GM23338 (cell line): Measurements from ENCODE around the gene HSFX2. TPM values are rescaled to one million over a fixed set of nuclear protein-coding genes. Genes with fewer than 3 reads are reported as not detected.

Source experiments
- EZH2 ChIP-seq: fragments of 200-600 bp; sonication (generic); IDR thresholded peaks from one replicate; pipeline ENCODE4 v1.8.0; 2017; ENCODE audit warnings: antibody characterized with exemption, mild to moderate bottlenecking, low read depth; ENCODE audit not compliant: unreplicated experiment
- EZH2phosphoT487 ChIP-seq: fragments of 200-600 bp; sonication (generic); IDR thresholded peaks from one replicate; pipeline ENCODE4 v1.8.1; 2018; ENCODE audit warnings: antibody characterized with exemption; ENCODE audit not compliant: unreplicated experiment
- JUNB ChIP-seq: IDR thresholded peaks from one replicate; pipeline ENCODE4 v1.6.1; 2016; ENCODE audit warnings: antibody characterized with exemption; ENCODE audit not compliant: unreplicated experiment
- NANOG ChIP-seq: IDR thresholded peaks from 2 replicates; pipeline ENCODE4 v1.6.1; 2016; ENCODE audit warnings: antibody characterized with exemption, borderline replicate concordance
- ZNF462 ChIP-seq: fragments of 250-450 bp; sonication (Bioruptor Pico); IDR thresholded peaks from 2 replicates; pipeline ENCODE4 v1.5.0; 2020; ENCODE audit warnings: mild to moderate bottlenecking, moderate library complexity
- polyA plus RNA-seq: library from polyadenylated mRNA; unstranded; fragments of >200 nt; fragmentation: Nextera tagmentation; extraction: Ambion mirVana; gene quantifications from 2 replicates; pipeline ENCODE4 v1.2.1, GENCODE V29; 2016
- total RNA-seq: library from RNA; depleted of rRNA; stranded (reverse); fragments of >200 nt; shearing (Covaris generic); gene quantifications from 2 replicates; pipeline ENCODE4 v1.2.3, GENCODE V29; 2014
- TF ChIP-seq, protein P1 (sequence below), 2 experiments: fragments of 200-600 bp in 1 of 2; sonication (generic) in 1 of 2; conservative IDR thresholded peaks; 2 replicates each; pipeline versions ENCODE4 v1.5.1 to v1.6.1; 2016 to 2017; ENCODE audit warnings: antibody characterized with exemption in 2 of 2, low read depth in 2 of 2, mild to moderate bottlenecking in 2 of 2, moderate library complexity in 1 of 2

The HSFX2 gene
- total and polyA plus RNA-seq, 2 experiments from 2014 or later, result 0.29 TPM; not detected in 1

DNA sequence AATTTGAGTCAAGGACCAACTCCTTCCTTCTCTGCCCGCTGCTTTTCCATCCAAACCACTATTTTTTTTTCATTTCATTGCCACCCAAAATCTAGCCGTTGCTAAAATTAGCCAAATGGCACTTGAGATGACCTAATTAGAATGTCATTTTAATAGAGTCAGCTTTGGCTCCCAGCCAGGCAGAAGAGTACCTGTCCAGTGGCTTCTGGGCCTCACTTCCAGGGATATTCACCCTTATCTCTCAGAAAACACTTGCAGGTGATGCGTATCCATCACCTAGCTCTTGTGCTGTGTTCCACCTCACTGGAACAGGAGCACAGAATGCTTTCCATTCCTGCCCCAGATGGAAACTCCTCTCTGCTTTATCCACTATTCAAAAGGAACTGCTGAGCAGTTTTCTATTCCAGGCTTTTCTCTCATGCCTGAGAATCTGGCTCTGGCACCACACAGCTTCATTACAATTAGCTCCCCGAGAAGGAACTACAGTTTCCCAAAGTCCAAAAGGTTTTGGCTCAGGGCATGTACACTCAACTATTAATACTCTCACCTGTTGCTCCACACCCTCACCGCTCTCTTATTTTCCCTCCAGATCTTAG is 26.3 kb downstream of the HSFX2 start (continued):
- TF ChIP-seq, protein P1, sequence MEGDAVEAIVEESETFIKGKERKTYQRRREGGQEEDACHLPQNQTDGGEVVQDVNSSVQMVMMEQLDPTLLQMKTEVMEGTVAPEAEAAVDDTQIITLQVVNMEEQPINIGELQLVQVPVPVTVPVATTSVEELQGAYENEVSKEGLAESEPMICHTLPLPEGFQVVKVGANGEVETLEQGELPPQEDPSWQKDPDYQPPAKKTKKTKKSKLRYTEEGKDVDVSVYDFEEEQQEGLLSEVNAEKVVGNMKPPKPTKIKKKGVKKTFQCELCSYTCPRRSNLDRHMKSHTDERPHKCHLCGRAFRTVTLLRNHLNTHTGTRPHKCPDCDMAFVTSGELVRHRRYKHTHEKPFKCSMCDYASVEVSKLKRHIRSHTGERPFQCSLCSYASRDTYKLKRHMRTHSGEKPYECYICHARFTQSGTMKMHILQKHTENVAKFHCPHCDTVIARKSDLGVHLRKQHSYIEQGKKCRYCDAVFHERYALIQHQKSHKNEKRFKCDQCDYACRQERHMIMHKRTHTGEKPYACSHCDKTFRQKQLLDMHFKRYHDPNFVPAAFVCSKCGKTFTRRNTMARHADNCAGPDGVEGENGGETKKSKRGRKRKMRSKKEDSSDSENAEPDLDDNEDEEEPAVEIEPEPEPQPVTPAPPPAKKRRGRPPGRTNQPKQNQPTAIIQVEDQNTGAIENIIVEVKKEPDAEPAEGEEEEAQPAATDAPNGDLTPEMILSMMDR (conservative IDR thresholded peaks at IDR 0.05; ENCODE audit: low read depth in 2 of 2), result no peak
- TF ChIP-seq JUNB, result no peak
- no peak for TF ChIP-seq EZH2phosphoT487
- TF ChIP-seq ZNF462, result no peak
- TF ChIP-seq NANOG, result no peak
- no peak for TF ChIP-seq EZH2
